Caki2 (cell line): ENCODE data around the gene ERC2. TPM values are rescaled to one million over a fixed set of nuclear protein-coding genes. Genes with fewer than 3 reads are reported as not detected.

ENCODE experiments used
- DNase-seq: peaks from one replicate; pipeline ENCODE4 v3.0.0-alpha.2; 2015; ENCODE audit warnings: low read depth
- in situ Hi-C: cut with HindIII; loops from 2 replicates; pipeline ENCODE4 v1.10.0; 2016; ENCODE audit warnings: low sequenced_read_pairs, low pct_unique_long_range_greater_than_20kb, mixed read lengths
- total RNA-seq: library from RNA; depleted of rRNA; stranded (reverse); fragments of >200 nt; shearing (Covaris generic); gene quantifications from 2 replicates; pipeline ENCODE4 v1.2.3, GENCODE V29; 2014; ENCODE audit warnings: low replicate concordance

Gene ERC2
- total RNA-seq, 1 experiment from 2014 or later, result not detected

DNA sequence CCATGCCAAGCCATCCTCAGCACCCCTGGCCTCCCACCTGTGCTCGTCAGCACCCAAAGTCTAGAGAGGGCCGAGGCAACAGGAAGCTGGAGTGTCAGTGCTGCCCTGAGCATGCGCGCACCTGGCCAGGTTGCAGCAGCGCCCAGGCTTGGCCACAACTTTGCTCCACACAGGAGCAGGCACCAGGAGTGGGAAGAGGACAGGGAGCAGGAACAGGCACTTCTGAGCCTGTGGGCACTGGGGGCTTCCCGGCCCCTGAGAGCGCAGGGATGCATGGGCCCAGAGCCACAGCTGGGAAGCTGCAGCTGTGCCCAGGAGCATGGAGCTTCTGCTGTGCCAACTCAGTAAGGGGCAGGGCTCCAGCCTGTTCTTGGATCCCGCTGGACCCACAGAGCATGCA is 509.7 kb downstream of the ERC2 start:
- no peak for DNase-seq
- in situ Hi-C loops, result no loop called here

DNA sequence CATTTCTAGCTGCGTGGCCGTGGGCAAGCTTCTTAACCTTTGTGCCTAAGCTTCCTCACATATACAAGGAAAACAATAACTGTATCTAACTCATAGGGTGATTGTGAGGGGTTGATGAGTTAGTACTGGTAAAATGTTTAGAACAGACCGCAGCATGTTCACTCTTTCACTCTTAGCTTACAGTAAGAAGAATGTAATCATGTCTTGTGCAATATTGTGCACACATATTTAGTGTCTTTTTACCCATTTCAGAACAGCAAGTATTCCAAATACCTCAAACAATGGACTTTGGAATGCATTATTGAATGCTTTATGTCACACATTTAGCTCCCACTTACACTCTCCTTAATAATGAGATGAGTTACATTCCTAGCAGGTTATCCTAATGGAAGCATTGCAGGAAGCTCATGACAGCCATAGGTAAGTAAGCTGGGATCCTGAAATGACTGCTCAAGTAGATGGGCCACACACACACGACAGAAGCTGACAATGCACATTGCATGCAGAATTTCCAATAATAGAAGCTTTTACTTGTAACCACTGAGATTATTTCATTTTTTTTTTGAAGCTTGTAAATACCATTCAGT is 512.3 kb downstream of the ERC2 start:
- no peak for DNase-seq
- in situ Hi-C loops, result no loop called here

DNA sequence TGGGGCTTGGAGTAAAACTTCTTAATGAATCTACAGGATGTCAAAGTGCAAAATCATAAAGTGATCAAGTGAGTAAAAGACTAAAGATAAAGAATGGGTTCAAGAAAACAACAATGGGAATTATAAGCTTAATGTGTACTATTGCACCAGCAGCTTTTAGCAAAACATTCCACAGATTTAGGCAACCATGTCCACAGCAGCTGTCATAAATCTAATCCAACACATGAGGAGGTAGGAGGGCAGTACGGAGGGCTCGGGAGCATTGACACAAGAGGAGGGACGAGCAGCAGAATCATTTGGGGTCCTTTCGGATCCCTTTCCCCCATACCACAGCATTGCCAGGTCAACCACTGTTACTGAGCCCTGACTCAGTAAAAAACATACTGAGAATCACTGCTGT is 516.9 kb downstream of the ERC2 start:
- in situ Hi-C loops, result no loop called here
- DNase-seq, result no peak

DNA sequence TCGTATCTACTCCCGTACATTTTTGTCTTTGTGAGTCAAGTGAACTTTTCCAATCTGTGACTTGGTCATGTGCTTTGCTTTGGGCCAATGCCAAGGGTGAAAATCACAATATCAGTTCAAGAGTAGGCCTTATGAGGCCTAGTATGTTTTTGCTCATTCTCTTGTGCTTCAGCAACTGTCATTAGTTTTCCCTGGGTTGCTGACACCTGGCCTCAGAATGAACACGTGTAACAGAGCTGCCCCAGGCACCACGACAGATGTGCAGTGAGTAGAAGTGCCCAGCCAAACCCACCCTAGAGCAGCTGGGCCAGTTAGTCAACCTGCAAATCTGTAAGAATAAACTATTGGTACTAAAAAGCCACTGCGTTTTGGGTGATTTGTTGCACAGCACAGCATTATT is 520.9 kb downstream of the ERC2 start:
- in situ Hi-C loops, result no loop called here
- no peak for DNase-seq

DNA sequence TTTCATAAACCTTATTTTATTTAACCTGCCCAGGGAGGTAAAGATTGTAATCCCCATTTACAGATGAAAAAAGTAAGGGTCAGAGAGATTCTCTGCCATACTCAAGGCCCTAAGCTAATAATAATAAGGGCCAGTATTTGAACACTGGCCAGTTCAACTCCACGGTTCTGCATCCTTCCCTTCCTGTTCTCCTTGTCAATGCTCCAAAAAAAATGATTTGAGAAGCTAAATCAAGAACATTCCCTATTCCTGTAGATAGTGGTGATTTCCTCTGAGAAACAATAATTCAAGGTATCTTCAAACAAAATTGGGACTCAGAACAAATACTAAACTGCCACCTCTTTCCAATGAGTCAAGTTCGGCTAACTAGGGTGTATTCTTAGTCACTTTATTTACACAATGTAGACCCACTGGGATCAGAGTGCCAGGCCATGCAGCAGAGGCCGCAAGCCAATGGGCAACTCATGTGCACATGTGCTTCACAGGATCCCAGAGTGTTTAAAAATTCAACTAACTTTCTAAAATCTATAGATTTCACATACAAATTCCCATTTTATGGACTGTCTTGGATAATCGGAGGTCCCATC is 521.6 kb downstream of the ERC2 start:
- in situ Hi-C loops, result no loop called here
- DNase-seq, result no peak

DNA sequence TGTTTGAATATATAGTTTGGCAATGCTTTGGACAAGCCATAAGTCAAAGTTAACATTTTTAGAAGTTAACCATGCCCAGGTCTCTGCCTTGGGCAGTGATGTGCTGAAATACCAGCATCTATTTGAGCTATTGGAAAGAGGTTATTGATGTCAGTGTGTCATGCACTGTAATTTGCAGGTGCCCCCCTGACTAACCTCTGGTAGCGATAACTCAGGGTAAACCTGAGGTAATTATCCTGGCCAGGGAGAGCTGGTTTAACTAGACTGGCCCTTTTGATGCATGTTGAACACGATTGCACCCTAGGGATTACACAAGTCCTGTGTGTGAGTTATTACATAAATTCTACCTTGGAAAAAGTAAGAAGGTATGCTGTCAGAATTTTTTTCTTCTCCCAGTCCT is 525.4 kb downstream of the ERC2 start:
- in situ Hi-C loops, result no loop called here
- DNase-seq, result no peak

DNA sequence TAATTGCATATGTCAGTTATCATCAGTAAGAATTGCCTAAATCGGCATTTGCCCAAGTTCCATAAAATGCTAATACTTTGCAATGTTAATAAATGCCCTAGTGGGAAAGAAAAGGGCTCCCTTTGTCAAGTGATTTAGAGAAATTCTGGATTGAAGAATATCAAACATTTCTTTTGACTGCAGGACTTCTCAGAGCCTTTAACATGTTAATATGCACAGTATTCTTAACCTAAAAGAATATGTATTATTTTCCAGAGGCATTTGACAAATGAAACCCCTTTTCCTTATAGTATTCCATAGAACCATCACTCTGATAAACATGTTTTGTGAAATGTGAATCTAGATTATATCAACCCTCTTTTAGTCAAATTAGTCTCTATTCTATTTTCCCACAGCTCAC is 529.0 kb downstream of the ERC2 start:
- no peak for DNase-seq
- in situ Hi-C loops, result no loop called here

DNA sequence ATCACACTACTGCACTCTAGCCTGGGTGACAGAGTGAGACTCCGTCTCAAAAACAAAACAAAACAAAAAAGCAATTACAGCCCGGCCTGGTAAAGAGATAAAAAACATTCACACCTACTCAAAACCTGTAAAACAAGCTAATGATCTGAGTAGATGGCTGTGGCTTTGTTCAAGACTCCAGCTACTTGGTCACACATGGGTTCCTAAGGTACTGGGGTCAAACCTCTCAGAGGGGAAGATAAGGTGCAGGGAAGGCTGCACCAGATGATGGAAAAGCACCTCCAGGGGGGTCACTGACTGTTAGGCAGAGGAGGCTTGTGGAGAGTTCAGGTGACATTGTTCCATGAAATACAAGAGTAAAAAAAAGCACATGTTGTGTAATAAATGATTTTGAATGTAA is 531.0 kb downstream of the ERC2 start:
- no peak for DNase-seq
- in situ Hi-C loops, result no loop called here

DNA sequence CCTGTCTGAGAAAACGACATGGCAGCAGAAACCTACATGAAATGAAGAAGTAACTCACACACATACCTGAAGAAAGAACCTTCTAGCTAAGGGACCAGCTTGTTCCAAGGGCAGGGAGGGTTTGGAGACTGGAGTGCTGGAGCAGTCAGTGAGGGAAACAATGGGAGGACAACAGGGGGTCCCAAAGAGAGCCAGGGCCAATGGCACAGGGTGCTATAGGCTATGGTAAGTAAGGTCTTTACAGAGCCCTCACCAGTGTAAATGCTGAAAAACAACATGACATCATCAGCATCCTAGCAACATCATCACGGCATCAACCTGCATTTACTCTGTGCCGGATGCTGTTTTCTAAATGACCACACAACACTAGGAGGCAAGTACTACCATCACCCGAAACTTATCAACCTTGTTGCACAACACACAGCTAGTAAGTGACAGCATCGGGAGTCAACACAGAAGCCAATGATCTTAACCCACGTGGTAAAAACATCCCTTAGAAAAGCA is 531.7 kb downstream of the ERC2 start:
- in situ Hi-C loops, result no loop called here
- DNase-seq, result no peak

DNA sequence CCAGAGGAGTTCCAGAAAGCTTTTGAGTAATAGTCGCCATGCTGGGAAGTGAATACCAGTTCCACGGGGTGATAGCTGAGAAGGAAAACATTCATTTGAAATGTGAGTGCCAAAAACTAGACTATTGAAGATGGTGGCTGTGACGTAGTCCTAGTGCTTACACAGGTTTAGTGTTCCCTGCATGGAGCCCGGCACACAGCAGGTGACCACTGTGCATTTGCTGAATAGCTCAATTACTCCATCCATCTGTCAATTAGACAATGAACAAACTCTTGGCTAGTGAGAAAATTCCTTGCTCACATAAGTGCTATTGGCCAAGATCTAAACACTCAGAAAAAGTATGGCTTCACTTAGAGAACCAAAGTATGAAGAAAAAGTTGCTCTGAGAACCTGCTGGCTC is 533.0 kb downstream of the ERC2 start:
- DNase-seq, result no peak
- in situ Hi-C loops, result no loop called here

DNA sequence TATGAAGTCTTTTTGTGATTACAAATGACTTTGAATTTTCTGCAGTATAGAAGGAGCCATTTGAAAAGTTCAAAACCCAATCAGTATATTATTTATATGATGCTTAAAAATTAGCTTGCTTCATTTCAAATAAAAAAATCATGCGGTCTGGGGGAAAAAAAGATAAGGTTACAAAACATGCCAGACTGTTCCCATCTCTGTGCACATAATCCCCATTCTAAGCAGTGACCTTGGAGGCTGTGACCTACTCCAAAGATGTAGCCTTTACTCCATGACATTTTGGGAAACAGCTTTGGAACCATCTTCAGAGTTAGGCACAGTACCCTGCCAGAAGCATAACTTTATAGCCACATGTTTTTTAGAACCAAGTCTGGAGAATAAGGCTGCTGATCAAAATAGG is 533.5 kb downstream of the ERC2 start:
- in situ Hi-C loops, result no loop called here
- DNase-seq, result no peak

DNA sequence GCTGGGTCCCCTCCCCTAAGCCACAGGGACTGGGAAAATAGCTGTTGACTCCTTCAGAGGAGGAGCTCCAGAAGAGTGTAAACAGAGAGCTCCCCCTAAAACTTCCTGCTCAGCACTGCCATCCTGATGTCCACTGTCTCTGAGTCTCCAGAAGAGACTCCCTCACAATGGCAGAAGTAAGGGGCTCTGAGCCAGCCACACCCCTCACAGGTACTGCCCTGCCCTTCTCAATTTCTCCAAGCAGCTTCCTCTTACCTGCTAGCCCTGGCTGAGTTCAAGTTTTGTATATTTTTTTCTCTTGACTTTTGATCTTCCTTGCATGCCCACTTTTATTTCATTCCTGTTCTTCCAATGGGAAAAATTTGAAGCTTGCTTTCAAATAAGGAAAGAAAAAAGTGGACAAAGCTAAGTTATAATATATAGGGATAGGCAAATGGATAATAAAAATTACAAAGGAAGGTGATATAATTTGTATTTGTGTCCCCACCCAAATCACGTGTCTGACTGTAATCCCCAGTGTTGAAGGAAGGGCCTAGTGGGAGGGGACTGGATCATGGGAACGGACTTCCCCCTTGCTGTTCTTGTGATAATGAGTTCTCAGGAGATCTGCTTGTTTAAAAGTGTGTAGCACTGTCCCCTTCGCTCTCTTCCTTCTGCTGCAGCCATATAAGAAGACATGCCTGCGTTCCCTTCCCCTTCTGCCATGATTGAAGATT is 539.0 kb downstream of the ERC2 start:
- in situ Hi-C loops, result no loop called here
- no peak for DNase-seq

DNA sequence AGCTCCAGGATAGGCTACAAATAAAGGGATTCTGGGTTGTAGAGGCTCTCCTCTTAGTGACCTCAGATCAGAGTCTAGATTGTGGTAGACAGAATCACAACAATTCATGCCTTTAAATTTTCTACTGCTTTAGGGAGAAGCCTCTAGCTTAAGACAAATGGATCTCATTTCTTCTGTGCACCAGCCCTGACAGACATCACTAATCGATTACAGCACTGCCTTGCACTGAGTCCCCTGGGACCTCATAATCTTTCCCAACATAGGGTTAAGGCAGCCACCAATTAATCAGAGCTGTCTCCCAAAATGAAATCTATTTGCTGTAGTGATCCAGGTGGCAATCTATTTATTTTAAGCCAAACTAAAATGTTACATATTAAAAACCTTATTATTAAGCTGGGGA is 544.6 kb downstream of the ERC2 start:
- no peak for DNase-seq
- in situ Hi-C loops, result no loop called here

DNA sequence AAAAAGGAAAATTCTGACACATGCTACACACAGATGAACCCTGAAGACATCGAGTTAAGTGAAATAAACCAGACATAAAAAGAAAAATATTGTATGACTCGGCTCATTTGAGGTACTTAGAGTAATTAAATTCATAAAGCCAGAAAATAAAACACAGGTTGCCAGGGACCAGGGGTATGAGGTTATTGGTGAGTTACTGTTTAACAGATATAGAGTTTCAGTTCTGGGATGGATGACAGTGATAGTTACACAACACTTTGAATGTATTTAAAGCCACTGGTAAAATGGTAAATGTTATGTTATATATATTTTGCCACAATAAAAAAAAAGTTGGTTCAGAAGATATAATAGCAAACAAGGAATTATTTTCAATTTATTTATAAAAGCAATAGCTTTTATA is 545.1 kb downstream of the ERC2 start:
- DNase-seq, result no peak

DNA sequence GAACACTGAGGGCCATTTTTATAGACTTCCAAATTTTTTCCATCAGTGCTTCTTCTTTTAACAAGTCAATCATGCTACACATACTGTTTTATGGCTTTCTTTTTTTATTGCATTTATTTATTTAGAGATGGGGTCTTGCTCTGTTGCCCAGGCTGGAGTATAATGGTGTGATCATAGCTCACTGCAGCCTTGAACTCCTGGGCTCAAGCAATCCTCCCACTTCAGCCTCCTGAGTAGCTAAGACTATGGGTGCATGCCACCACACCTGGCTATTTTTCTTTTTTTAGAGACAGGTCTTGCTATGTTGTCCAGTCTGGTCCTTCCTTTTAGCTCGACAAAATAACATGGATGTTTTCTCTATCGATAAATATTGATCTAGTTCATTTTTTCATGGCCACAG is 555.4 kb downstream of the ERC2 start:
- no peak for DNase-seq
- in situ Hi-C loops, result no loop called here

More for the DNA sequence above, 545.1 kb downstream of the ERC2 start:
- in situ Hi-C loops, result no loop called here

DNA sequence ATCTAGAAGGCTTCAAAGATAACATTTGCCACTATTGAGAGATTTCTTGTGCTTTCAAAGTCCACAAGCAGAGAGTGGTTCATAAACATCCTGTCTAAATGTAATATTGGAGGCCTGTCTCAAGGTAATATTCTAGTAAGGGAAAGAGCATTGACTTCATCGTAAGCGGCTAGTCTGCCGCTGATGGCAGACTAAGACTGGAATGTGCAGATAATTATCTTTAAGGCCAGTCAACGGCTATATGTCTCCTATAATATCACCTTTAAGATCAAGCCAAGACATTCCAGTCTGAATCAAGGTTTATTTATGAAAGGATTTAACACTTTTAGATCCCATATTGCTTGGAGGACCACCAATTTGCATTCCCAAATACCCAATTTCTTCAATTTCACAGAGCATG is 557.0 kb downstream of the ERC2 start:
- in situ Hi-C loops, result no loop called here
- no peak for DNase-seq

DNA sequence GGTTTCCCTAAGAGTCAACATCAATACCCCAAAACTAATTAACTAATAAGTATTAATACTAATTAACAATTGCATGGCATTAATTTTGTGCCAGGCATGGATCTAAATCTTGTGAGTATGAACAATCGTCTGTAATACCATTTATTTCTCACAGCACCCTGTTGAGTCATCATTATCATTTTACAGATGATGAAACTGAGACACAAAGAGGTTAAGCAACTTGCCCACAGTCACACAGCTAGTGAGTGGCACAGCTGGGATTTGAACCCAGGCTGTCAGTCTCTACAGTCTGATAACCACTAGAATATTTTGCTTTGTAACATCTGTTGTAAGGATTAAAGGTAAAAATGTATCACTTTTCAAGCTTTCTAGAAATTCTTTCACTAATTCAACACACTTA is 557.7 kb downstream of the ERC2 start:
- in situ Hi-C loops, result no loop called here
- DNase-seq, result no peak

DNA sequence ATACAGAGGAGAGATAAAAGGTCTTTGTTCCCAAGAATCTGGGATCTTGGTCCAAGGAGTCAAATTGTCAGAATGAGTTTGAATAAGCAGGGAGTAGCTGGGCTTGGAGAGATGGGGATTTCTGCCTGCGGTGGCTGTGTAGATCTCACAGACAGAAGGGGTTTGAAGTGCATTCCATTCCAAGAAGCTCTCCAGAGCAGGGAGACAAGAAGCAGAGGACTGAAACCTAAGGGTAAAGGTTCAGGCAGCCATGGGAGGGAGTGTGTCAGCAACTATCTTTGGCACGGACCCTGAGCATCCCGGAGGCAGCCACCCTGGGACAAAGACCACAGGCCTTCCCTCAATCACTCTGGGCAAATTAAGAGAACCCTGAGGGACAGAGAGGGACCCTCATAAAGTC is 558.9 kb downstream of the ERC2 start:
- in situ Hi-C loops, result no loop called here

DNA sequence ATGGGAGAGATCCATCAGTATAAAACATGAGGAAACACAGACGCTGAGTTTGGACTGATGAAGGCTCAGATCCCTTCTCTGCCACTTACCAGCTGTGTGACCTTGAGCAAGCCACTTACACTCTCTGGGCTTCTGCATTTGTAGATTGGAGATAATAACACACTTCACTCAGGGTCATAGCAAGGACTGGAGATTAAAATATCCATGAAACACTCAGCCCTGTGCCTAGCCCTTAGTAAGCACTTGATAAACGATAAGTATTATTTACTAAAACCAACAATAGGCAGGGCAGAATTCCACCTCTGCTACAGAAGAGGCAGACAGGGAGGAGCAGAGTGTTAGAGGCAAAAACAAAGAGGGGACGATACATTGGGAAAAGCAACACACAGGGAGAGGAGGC is 560.7 kb downstream of the ERC2 start:
- no peak for DNase-seq
- in situ Hi-C loops, result no loop called here

More for the DNA sequence above, 558.9 kb downstream of the ERC2 start:
- DNase-seq, result no peak

DNA sequence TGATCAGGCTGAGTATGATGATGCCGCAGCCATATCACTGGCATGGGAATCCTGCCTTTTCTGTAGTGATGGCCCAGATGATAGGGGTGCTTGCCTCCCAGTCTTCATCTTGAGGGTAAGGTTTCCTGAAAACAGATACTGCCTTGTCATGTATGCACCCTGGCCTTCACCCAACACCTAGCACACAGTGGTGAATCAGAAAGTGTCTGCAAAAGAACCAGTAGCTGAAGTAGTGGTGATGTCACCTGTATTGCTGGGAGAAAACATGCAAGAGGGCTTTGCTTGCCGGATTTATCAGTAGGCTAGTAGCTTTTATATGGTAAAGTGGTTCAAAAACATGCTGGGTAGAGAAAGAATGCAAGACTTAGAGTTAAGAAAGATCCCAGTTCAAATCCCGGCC is 561.4 kb downstream of the ERC2 start:
- in situ Hi-C loops, result no loop called here
- no peak for DNase-seq
